Colonic mucosa (tissue), 4 donors: ENCODE measurements around the gene RBM6. TPM values are rescaled to one million over a fixed set of nuclear protein-coding genes. Genes with fewer than 3 reads are reported as not detected.
"Not testable (repeated sequence)": the region's sequence is repeated elsewhere in the genome, so short reads cannot be mapped to it uniquely, and the experiment has no call there.

Experiments used
- DNase-seq: peaks from one replicate; pipeline ENCODE4 v3.0.0-alpha.2; 2020
- H3K27ac ChIP-seq: fragments of 200-600 bp; one replicate; pipeline ENCODE4 v1.8.0; 2021
- H3K27me3 ChIP-seq: fragments of 200-600 bp; one replicate; pipeline ENCODE4 v1.8.0; 2021
- H3K36me3 ChIP-seq: fragments of 200-600 bp; one replicate; pipeline ENCODE4 v1.8.0; 2021
- H3K4me1 ChIP-seq: fragments of 200-600 bp; one replicate; pipeline ENCODE4 v1.8.0; 2021; ENCODE audit warnings: mild to moderate bottlenecking
- H3K4me3 ChIP-seq: fragments of 200-600 bp; one replicate; pipeline ENCODE4 v1.8.0; 2021
- H3K9ac ChIP-seq, 2 donors: one replicate each; pipeline ENCODE4 v1.7.0; 2013; ENCODE audit warnings: control low read depth in 2 of 2, low read depth in 2 of 2, low read length in 2 of 2
- H3K9me3 ChIP-seq: fragments of 200-600 bp; one replicate; pipeline ENCODE4 v1.8.0; 2021
- intact Hi-C: fragments of 100-400 bp; cut with DNase I; formaldehyde crosslinking; loops from one replicate; pipeline ENCODE4 v1.14.1; 2022
- total RNA-seq, 2 donors: library from RNA; stranded (reverse); fragmentation: NEBNext Ultra II Directional in 1 of 2; extraction: Animal tissue kit (Norgen Biotek cat#: 25700) in 1 of 2; gene quantifications; one replicate each; pipeline ENCODE4 v1.2.1, GENCODE V29; 2021
- TF ChIP-seq, protein P1 (sequence below): fragments of 200-600 bp; IDR thresholded peaks from one replicate; pipeline ENCODE4 v1.8.0; 2022; ENCODE audit warnings: antibody characterized with exemption, mild to moderate bottlenecking
- donor health status: healthy.
- donor health status: DM: no; HTN: no; CAD: no.
- donor health status: DM: no; HTN: no; CAD: no.

The RBM6 gene
- total RNA-seq, 2 donors from 2014 or later = 49.8 to 60.3 TPM

GRCh38 chr3:49930922-49931321 is 9.0 kb upstream of the RBM6 start:
- H3K4me3 ChIP-seq = no peak overlapping the region
- H3K36me3 ChIP-seq = no peaks in the 10 kb centered on the region
- peak overlapping the region; percentile 77 for H3K27ac ChIP-seq
- intact Hi-C loops = no loop called here
- no peak overlapping the region for H3K9ac ChIP-seq
- TF ChIP-seq, protein P1, sequence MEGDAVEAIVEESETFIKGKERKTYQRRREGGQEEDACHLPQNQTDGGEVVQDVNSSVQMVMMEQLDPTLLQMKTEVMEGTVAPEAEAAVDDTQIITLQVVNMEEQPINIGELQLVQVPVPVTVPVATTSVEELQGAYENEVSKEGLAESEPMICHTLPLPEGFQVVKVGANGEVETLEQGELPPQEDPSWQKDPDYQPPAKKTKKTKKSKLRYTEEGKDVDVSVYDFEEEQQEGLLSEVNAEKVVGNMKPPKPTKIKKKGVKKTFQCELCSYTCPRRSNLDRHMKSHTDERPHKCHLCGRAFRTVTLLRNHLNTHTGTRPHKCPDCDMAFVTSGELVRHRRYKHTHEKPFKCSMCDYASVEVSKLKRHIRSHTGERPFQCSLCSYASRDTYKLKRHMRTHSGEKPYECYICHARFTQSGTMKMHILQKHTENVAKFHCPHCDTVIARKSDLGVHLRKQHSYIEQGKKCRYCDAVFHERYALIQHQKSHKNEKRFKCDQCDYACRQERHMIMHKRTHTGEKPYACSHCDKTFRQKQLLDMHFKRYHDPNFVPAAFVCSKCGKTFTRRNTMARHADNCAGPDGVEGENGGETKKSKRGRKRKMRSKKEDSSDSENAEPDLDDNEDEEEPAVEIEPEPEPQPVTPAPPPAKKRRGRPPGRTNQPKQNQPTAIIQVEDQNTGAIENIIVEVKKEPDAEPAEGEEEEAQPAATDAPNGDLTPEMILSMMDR = no peak
- H3K27me3 ChIP-seq = no peaks in the 10 kb centered on the region
- H3K4me1 ChIP-seq = peaks cover 9% of the 10 kb centered on the region
- DNase-seq = peak; percentile 43
- H3K9me3 ChIP-seq = no peaks in the 10 kb centered on the region

GRCh38 chr3:49932281-49932680 is 7.7 kb upstream of the RBM6 start:
- H3K9ac ChIP-seq, H3K4me1 ChIP-seq, H3K36me3 ChIP-seq, H3K9me3 ChIP-seq, H3K4me3 ChIP-seq, H3K27me3 ChIP-seq, H3K27ac ChIP-seq, DNase-seq, intact Hi-C loops: not testable (repeated sequence)

- H3K9me3 ChIP-seq = no peaks in the 10 kb centered on the region
- no peaks in the 10 kb centered on the region for H3K4me1 ChIP-seq
- no peaks in the 10 kb centered on the region for H3K27me3 ChIP-seq
- H3K9ac ChIP-seq = no peak overlapping the region
- intact Hi-C loops = no loop called here
- H3K36me3 ChIP-seq = no peaks in the 10 kb centered on the region
- DNase-seq = no peak
- no peak overlapping the region for H3K27ac ChIP-seq
- TF ChIP-seq, protein P1 = no peak
- H3K4me3 ChIP-seq = no peak overlapping the region
Measured at GRCh38 chr3:49937090-49937489, 2.9 kb upstream of the RBM6 start.

- Histone ChIP-seq H3K4me3 (peak overlapping the region; percentile 90), H3K27ac (peak overlapping the region; percentile 97), H3K4me1 (no peaks in the 10 kb centered on the region), H3K27me3 (no peaks in the 10 kb centered on the region), H3K9me3 (no peaks in the 10 kb centered on the region), H3K36me3 (no peaks in the 10 kb centered on the region), H3K9ac (peak overlapping the region; percentile 63 to 93)
- TF ChIP-seq, protein P1 = no peak
- DNase-seq = no peak
- intact Hi-C loops = no loop called here
Measured at GRCh38 chr3:49940667-49941249, 808 bp downstream of the RBM6 start.

DNA sequence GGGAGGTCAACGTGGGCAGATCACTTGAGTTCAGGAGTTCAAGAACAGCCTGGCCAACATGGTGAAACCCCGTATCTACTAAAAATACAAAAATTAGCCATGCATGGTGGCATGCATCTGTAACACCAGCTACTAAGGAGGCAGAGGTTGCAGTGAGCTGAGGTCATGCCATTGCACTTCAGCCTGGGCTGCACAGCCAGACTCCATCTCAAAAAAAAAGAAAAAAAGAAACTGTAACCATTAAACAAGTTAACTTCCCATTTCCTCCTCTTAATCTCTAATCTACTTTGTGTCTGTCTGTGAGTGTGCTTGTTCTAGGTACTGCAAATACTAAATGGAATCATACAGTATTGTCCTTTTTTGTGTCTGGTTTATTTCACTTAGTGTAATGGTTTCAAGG is 2.7 kb downstream of the RBM6 start:
- no peak for DNase-seq
- no peak overlapping the region for H3K27ac ChIP-seq
- TF ChIP-seq, protein P1 = no peak
- no peaks in the 10 kb centered on the region for H3K4me1 ChIP-seq
- no peak overlapping the region for H3K4me3 ChIP-seq
- H3K9me3 ChIP-seq = no peaks in the 10 kb centered on the region
- no peaks in the 10 kb centered on the region for H3K36me3 ChIP-seq
- no peak overlapping the region for H3K9ac ChIP-seq
- no peaks in the 10 kb centered on the region for H3K27me3 ChIP-seq
- intact Hi-C loops = no loop called here

- TF ChIP-seq, protein P1 = no peak
- DNase-seq = no peak
- Histone ChIP-seq H3K4me3 (no peak overlapping the region), H3K9ac (no peak overlapping the region), H3K36me3 (no peaks in the 10 kb centered on the region), H3K4me1 (peaks cover 6% of the 10 kb centered on the region), H3K27ac (no peak overlapping the region), H3K27me3 (no peaks in the 10 kb centered on the region), H3K9me3 (no peaks in the 10 kb centered on the region)
- intact Hi-C loops = no loop called here
Measured at GRCh38 chr3:49952924-49953323, 13.0 kb downstream of the RBM6 start.
